DMS114 treated with DMSO at 0.1 percent for 48 hours (cell line): ENCODE measurements around the gene RIF1.
"Not testable (repeated sequence)": the region's sequence is repeated elsewhere in the genome, so short reads cannot be mapped to it uniquely, and the experiment has no call there.

Experiments used
- DNase-seq: peaks from one replicate; lab custom pipeline; 2025; ENCODE audit not compliant: unreplicated experiment; lab: John Stamatoyannopoulos, UW

RIF1 gene

DNA sequence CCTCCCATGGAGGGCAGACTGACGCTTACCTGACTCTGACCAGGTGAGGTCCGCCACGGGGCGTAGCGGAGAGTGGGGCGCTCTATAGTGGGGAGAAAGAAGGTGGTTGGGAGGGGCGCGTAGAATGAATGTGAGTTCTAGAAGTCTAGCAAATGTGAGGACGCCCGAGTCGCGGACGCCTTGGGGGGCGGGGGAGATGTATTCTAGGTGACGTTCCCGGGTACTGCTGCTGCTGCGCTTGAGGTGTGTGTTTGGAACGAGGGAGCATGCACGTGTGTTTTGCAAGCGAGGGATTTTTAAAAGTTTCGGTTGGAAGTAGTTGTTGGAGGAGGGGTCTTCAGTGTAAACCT lies 758 bp downstream of the RIF1 start:
- DNase-seq = no peak

DNA sequence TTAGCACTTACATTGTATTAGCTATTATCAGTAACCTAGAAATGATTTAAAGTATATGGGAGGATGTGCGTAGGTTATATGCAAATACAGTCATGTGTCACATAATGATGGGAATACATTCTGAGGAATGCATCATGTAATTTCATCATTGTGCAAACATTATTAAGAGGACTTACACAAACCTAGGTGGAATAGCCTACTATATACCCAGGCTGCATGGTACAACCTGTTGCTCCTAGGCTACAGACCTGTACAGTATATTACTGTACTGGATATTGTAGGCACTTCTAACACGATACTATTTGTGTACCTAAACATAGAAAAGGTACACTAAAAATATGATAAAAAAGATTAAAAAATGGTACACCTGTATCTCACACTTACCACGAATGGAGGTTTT lies 7.9 kb downstream of the RIF1 start:
- no peak for DNase-seq

DNA sequence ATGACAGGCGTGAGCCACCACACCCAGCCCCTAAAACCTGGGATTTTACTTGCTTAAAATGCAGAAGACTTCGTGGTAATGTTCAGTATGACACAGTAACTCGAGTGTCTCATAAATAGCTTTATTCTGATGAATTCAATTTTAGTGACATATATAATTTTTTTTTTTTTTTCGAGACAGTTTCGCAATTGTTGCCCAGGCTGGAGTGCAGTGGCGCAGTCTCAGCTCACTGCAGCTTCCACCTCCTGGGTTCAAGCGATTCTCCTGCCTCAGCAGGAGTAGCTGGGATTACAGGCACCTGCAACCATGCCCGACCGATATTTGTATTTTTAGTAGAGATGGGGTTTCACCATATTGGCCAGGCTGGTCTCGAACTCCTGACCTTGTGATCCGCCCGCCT lies 12.0 kb downstream of the RIF1 start:
- DNase-seq = not testable (repeated sequence)

DNA sequence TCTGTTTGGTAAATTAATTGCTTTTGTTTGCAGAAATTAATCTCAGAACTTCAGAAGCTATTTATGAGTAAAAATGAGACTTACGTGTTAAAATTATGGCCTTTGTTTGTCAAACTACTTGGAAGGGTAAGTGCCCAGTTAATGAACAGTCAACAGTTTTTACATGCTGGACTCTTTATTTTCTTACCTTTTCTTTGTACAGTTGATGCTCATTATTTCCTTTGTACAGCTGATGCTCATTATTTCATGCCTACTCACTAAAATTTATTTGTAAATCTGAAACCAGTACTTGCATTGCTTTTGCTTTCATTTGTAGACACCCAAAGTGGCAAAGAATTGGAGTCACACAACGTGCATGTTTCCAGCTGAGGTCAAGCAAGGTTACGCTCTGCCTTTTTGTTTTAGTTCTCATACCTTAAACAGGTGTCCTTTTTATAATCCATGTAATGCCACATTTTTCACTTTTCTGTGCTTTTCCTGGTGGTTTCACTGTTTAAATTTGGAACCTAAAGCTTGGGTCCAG lies 13.3 kb downstream of the RIF1 start:
- DNase-seq = no peak

DNA sequence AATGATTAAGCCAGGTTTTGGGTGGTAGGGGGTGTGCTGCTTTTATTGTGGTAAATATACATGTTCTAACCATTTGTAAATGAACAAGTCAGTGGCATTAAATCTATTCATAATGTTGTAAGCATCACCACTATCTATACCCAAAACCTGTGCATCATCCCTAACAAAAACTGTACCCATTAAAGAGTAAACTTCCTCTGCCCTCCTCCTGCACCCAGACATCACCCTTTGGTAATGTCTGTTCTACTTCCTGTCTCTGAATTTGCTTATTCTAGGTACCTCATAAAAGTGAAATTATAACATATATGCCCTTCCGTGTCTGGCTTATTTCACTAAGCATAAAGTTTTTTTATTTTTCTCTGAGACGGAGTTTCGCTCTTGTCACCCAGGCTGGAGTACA lies 14.1 kb downstream of the RIF1 start:
- no peak for DNase-seq

DNA sequence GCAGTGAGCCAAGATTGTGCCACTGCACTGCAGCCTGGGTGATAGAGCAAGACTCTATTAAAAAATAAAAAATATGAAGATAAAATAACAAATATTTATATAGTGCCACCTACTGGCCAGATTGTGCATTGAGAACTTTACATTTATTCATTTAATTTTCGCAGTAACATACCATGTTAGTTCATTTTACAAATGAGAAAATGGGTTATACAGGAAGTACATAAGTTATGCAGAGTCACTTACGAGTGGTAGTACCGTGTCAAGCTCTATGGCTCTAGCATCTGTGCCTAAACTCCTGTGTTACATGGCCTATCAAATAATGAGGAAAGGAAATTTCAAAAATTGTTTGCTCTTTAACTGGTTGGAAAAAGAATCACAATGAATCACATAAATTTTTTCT lies 27.9 kb downstream of the RIF1 start:
- no peak for DNase-seq

DNA sequence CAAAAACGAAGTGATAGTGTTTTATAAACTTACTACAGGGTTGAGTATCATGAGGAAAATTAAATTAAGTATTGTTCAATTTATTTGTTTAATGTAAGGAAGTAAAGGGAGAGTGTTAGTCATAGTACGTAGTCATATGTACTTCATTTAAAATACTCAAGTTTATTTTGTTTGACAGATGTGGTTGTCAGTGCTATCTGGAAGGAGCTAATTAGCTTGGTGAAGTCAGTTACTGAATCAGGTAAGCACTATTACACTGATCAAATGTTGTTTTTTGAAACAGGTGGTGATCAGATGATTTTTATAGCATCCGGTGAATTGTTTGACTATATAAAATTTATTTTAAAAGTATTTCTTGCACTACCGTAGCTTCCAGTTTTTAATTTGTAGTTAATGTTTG lies 28.8 kb downstream of the RIF1 start:
- DNase-seq = no peak

DNA sequence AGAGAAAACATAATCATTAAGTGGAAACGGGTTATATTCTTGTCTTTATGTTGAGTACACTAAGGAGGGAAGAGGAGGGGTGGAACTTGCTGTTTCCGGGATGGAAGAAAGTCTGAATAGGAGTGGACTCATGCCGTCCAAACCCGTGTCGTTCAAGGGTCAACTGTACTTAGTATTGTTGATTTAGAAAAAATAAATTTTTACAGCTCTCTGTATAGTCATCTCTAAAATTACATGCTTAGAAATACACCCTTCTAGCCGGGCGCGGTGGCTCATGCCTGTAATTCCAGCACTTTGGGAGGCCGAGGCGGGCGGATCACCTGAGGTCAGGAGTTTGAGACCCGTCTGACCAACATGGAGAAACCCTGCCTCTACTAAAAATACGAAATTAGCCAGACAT lies 29.4 kb downstream of the RIF1 start:
- no peak for DNase-seq

DNA sequence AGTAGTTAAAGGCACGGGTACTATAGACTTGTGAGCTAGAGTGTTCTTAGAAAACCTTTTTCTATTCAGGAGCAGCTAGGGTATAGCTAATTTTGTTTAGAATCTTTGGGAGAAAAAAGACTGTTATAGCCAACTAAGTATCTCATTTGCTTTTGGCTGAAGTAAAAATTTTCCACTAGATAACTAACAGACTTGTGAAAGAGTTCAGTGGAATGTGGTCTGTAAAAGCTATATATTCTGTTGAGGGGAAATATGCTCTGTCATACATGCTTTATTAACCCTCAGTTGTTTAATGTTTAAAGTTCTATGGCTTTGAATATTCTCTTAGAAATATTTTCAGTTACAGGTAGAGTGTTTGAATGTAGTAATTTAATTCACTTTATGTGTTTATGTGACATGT lies 49.7 kb downstream of the RIF1 start:
- DNase-seq = no peak

DNA sequence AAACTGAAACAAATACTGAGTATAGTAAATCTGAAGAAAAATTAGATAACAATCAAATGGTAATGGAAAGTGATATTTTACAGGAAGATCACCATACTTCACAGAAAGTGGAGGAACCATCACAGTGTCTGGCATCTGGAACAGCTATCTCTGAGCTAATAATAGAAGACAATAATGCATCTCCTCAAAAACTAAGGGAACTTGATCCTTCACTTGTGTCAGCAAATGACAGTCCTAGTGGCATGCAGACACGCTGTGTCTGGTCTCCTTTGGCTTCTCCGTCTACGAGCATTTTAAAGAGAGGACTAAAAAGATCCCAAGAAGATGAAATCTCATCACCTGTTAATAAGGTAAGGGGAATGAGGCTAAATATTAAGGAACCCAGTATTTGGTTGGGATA lies 56.1 kb downstream of the RIF1 start:
- DNase-seq = no peak

DNA sequence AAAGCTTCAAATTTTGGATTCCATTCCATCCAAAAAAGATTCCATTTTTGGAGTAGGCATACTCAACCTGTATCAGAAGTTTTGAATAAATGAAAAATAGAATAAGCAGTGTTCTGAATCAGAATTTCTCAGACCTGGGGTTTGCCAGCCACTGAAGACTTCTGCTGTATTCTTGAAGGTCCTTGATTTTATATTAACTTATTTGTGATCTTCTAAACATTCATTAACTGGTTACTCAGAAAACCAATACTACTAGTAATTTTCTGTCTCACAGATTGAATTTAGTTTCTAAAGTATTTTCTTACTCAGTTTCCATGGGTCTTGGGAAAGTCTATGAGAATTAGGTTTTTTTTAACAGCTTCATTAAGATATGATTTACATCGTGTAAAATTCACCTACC lies 60.9 kb downstream of the RIF1 start:
- no peak for DNase-seq

DNA sequence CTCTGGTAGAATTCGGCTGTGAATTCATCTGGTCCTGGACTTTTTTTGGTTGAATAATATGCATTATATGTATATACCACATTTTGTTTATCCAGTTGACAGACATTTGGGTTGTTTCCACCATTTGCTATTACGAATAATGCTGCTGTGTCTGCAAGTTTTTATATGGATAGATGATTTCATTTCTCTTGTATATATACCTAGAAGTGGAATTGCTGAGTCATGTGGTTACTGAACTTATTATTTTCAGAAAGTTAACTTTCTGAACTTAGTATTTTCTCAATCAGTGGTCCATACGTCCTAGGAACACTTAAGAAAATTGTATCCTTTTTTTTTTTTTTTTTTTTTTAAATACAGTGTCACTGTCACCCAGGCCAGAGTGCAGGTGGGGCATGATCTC lies 63.3 kb downstream of the RIF1 start:
- DNase-seq = no peak

DNA sequence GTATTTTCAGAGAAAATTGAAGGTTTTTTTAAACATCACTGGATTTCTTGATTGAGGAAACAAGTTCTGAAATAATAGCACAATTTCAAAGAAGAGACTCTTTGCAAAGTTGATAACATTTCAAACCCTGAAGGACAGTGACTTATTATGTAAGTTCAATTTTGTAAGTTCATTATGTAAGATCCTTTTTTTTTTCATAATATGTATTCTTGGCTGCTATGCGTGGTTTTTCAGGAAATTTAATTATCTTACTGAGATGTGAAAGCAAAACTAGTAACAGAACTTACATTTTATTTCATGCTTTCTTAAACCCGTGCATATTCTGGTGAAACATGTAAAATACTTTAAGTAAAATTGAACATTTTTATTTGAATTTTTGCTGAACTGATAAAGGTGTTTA lies 65.4 kb downstream of the RIF1 start:
- no peak for DNase-seq

DNA sequence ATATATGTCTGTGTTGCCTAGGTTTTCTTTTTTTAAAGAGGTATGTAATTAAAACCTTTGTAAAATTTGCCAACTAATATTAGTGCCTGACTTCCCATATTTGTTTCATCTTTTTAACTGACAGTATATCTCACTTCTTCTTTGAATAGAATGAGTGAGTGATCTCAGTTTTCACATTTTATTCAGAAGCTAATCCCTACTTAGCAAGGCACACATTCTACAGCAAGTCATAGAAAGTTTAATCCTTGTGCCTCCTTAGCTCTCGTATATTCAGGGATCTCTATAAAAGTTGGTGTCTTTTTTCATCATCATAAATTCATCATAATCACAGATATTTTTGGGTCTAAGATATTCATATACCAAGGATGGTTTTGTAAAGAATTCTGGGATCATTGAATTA lies 66.6 kb downstream of the RIF1 start:
- DNase-seq = no peak

DNA sequence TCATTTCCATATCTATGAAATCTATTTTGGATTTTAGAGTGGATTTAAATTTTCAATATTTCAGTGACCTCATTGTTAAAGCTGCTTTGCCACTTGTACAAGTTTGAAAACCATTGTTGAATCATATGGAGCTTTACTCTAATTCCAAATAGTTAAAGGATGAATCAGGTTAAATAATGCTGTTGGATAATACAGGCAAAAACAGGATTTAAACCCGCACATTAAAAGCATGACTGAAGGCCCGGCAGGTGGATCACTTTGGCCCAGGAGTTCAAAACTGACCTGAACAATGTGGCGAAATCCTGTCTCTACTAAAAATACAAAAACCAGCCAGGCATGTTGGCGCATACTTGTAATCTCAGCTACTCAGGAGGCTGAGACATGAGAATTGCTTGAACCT lies 68.3 kb downstream of the RIF1 start:
- DNase-seq = no peak

DNA sequence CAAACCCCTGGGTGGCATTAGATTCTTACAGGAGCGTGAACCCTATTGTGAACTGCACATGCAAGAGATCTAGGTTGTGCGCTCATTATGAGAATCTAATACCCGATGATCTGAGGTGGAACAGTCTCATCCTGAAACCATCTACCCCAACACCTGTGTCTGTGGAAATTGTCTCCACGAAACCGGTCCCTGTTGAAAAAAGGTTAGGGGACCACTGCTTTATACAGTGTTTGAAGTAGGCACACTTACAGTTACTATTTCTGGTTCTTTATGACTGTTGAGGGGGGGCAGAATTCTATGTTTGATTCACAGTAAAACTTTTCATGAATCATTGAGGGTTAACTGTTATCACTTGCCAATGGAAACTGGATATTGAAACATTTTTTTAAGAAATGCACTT lies 72.0 kb downstream of the RIF1 start:
- no peak for DNase-seq

DNA sequence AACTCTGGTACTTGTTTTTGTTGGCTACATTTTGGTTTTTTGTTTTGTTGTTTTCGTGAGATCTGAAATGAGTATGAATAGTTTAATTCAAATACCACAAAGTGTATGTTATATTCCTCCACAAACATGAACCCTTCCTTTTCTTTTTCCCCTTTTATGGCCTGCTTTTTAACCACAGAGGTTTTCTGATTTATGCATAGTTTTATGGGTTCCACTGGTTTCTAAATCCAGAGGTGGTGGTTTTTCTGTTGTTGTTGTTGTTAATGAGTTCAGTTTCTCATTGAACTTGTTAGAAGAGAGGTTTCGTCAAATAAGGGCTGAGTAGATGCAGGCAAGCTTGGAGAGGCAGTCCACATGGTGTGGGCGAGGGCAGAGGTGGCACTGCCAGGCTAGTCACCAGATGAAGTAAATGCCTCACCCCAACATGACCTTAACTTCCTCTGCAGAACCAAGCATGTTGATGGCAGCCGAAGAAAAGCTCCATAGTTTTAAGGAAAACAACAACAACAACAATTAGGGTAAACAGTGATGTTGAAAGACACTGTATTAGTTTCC lies 72.5 kb downstream of the RIF1 start:
- no peak for DNase-seq

DNA sequence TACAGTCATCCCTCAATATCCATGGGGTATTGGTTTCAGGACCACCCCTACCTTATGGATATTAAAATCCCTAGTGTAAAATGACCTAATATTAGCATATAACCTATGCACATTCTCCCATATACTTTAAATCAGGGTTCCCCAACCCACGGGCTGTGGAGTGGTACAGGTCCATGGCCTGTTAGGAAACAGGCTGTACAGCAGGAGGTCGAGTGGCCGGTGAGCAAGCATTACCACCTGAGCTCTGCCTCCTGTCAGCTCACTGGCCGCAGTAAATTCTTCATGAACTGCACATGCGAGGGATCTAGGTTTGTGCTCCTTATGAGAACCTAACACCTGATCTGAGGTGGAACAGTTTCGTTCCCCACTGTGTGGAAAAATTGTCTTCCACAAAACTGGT lies 73.8 kb downstream of the RIF1 start:
- DNase-seq = no peak

DNA sequence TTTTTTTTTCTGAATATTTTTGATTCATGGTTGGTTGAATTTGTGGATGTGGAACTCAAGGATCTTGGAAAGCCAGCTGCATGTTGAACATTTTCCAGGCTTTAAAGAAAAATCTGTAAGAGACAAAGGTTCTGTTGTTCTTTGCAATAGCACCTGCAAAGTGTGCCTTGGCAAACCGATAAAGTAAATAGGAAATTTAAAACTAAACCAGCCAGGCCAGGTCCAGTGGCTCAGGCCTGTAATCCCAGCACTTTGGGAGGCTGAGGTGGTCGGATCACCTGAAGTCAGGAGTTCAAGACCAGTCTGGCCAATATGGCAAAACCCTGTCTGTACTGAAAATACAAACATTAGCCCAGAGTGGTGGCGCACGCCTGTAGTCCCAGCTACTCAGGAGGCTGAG lies 74.4 kb downstream of the RIF1 start:
- no peak for DNase-seq

DNA sequence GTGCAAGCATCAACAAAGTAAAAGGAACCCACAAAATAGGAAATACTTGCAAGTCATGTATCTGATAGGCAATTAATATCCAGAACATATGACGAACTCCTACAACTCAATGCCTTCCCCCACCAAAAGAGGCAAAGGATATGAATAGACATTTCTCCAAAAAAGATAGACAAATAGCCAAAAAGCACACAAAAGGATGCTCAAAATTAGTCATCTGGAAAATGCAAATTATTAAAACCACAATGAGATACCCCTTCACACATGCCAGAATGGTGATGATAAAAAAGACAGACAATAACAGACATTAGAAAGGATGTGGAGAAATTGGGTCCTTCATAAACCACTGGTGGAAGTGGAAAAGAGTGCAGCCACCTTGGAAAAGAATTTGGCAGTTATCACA lies 76.4 kb downstream of the RIF1 start:
- no peak for DNase-seq

DNA sequence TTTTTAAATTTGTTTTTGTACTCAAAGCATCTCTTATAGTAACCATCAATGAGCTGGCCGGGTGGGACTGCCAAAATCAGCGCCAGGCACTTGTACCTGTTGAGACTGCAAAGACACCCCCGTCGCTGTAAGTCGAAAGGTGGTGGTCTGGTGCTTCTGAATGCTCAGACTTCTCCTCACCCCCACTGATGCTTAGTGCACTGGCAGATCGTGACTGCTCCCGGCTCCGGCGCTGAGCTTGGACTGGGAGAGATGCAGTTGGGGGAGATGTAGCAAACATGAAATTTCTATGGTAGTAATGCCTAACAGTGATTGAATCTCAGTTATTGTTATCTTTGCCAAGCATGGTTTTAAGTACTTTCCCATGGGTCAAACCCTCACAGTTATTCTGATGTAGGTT lies 80.6 kb downstream of the RIF1 start:
- DNase-seq = no peak

DNA sequence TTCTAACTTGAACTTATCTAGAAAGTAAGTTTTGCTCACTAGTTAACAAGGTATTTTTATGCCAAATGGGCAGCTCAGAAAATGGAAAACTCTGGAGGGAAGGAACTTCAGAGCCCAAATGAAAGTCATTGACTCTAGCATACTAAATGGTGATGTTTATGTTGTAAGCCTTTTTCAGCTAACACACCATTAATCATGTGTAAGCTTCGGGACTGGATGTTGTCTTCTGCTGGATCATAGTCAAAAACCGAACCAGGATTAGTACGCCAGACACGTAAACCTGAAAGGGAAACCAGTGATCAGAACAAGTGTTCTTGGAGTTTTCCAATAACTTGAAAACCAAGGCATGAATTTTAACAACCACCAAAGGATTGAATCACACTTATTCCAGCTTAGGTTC lies 81.8 kb downstream of the RIF1 start:
- no peak for DNase-seq

DNA sequence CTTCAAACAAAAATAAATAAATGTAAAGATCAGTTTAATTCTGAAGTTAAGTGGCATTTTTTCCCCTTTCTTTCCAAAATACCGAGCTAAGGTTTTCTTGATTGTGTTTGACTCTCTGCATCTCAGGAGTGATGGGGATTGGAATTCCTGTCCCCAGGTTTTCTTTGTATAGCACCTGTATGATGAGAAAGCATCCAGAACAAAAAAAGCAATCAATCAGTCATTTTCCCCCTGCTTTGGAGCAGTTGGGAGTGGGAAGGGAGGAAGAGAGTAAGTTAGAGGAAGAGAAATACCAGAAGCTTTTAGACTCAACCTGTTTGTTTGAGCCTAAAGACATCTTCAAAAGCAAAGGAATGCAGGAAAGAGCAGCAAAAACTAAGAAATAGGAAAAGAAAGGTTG lies 88.5 kb downstream of the RIF1 start:
- no peak for DNase-seq

DNA sequence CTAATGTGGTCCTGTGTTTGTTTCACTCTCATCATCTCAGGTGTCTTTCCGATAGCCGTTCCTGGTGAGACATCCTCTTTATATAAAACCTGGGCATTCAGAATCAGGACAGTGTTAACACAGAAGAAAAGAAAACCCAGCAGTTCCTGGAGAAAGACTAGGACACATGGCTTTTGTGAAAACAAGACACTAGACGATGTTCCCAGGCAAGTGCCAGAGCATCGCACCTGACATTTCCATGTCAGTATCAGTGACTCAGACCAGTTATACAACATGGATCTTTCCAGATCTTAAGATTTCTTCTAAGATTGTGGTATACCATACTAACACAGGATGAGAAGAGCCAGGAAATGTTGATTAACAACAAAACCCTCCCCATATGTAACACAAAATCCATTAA lies 96.5 kb downstream of the RIF1 start:
- no peak for DNase-seq
